ENCODE measurements around the gene KIRREL3.

- TF ChIP-seq, protein P1, sequence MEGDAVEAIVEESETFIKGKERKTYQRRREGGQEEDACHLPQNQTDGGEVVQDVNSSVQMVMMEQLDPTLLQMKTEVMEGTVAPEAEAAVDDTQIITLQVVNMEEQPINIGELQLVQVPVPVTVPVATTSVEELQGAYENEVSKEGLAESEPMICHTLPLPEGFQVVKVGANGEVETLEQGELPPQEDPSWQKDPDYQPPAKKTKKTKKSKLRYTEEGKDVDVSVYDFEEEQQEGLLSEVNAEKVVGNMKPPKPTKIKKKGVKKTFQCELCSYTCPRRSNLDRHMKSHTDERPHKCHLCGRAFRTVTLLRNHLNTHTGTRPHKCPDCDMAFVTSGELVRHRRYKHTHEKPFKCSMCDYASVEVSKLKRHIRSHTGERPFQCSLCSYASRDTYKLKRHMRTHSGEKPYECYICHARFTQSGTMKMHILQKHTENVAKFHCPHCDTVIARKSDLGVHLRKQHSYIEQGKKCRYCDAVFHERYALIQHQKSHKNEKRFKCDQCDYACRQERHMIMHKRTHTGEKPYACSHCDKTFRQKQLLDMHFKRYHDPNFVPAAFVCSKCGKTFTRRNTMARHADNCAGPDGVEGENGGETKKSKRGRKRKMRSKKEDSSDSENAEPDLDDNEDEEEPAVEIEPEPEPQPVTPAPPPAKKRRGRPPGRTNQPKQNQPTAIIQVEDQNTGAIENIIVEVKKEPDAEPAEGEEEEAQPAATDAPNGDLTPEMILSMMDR (IDR thresholded peaks at IDR 0.05) = no peak
- TF ChIP-seq POLR2A (IDR thresholded peaks at IDR 0.05) (no peak), POLR2AphosphoS5 (IDR thresholded peaks at IDR 0.05) (no peak)
Measured at GRCh38 chr11:126862664-126863243, 137.8 kb downstream of the KIRREL3 start.

All from prostate gland (tissue), 2 donors.